Erythroblast (primary cell): ENCODE measurements around the gene TNFAIP8L3.

Experiments used
- GATA1 ChIP-seq: IDR thresholded peaks from 2 replicates; pipeline ENCODE4 v1.6.1; 2011; ENCODE audit warnings: low read depth, mild to moderate bottlenecking, control low read depth, low read length, moderate library complexity
- POLR2A ChIP-seq: IDR thresholded peaks from 2 replicates; pipeline ENCODE4 v1.6.1; 2011; ENCODE audit warnings: mild to moderate bottlenecking, low read length

GRCh38 chr15:51134416-51135199 lies 39.9 kb upstream of the TNFAIP8L3 start:
- TF ChIP-seq POLR2A (no peak), GATA1 (no peak)
